H1 (cell line): ENCODE measurements around the gene ANKRD50. TPM values are rescaled to one million over a fixed set of nuclear protein-coding genes. Genes with fewer than 3 reads are reported as not detected.

Source experiments
- BACH1 ChIP-seq: IDR thresholded peaks from 2 replicates; pipeline ENCODE4 v1.6.1; 2012; ENCODE audit warnings: low read length, improper control_type of control experiment
- BCL11A ChIP-seq, 2 experiments: IDR thresholded peaks; one replicate each; pipeline ENCODE4 v1.6.1; 2011; ENCODE audit warnings: low read depth in 2 of 2, low read length in 2 of 2, mild to moderate bottlenecking in 2 of 2
- BRCA1 ChIP-seq: IDR thresholded peaks from 2 replicates; pipeline ENCODE4 v1.6.1; 2012; ENCODE audit warnings: low read depth, low read length, improper control_type of control experiment
- CBX5 ChIP-seq: fragments of 300-800, 300-1000 bp; sonication (generic); IDR thresholded peaks from 2 replicates; pipeline ENCODE4 v1.7.1; 2016; ENCODE audit warnings: antibody characterized with exemption, low read length, low read depth
- E2F6 ChIP-seq: IDR thresholded peaks from 2 replicates; pipeline ENCODE4 v1.6.1; 2012; ENCODE audit warnings: inconsistent platforms
- FOSL1 ChIP-seq: IDR thresholded peaks from 2 replicates; pipeline ENCODE4 v1.6.1; 2011; ENCODE audit warnings: mild to moderate bottlenecking, low read depth, low read length, moderate library complexity; ENCODE audit not compliant: insufficient read depth
- HDAC2 ChIP-seq, 2 experiments: fragments of 300-600 bp in 1 of 2; sonication (generic) in 1 of 2; IDR thresholded peaks; 2 replicates each; pipeline ENCODE4 v1.6.1; 2011 to 2012; ENCODE audit warnings: low read depth in 2 of 2, low read length in 2 of 2, mild to moderate bottlenecking in 2 of 2, moderate library complexity in 2 of 2, borderline replicate concordance in 1 of 2, inconsistent platforms in 1 of 2
- MAFK ChIP-seq: IDR thresholded peaks from 2 replicates; pipeline ENCODE4 v1.6.1; 2012; ENCODE audit warnings: low read depth, mild to moderate bottlenecking, improper control_type of control experiment, low read length
- SP4 ChIP-seq: IDR thresholded peaks from 2 replicates; pipeline ENCODE4 v1.6.1; 2012; ENCODE audit warnings: low read length, inconsistent platforms
- YY1 ChIP-seq: IDR thresholded peaks from 2 replicates; pipeline ENCODE4 v1.6.1; 2011; ENCODE audit warnings: low read depth, mild to moderate bottlenecking, low read length
- ZNF274 ChIP-seq: IDR thresholded peaks from 2 replicates; pipeline ENCODE4 v1.7.0; 2012; ENCODE audit warnings: low read length, borderline replicate concordance; ENCODE audit errors: extremely low read depth
- polyA plus RNA-seq, 7 experiments: library from polyadenylated mRNA; depleted of rRNA in 3 of 7; stranded (reverse) in 5 of 7; unstranded in 2 of 7; fragments of >200 nt in 5 of 7; fragments of 200-250 nt in 2 of 7; gene quantifications; 1 replicate in 5 of 7; 2 replicates in 1 of 7; 4 replicates in 1 of 7; pipeline versions ENCODE4 v1.2.1 to v1.2.3, GENCODE V29; 2011 to 2013; ENCODE audit warnings: missing spikeins in 2 of 7, mixed read lengths in 2 of 7
- total RNA-seq: library from RNA; stranded (reverse); fragmentation: NEBNext Ultra II Directional; extraction: Animal tissue kit (Norgen Biotek cat#: 25700); gene quantifications from 2 replicates; pipeline ENCODE4 v1.2.1, GENCODE V29; 2021
- TF ChIP-seq, protein P1 (sequence below): fragments of 300-600 bp; sonication (generic); IDR thresholded peaks from 2 replicates; pipeline ENCODE4 v1.7.1; 2012; ENCODE audit warnings: low read length, moderate library complexity, mild to moderate bottlenecking, inconsistent platforms; ENCODE audit not compliant: insufficient replicate concordance

ANKRD50 gene
- total and polyA plus RNA-seq, 2 of the 8 experiments (the other 6 are each of a cell fraction or from before 2014, with no cell fraction given) = 8.5 to 25.0 TPM

DNA sequence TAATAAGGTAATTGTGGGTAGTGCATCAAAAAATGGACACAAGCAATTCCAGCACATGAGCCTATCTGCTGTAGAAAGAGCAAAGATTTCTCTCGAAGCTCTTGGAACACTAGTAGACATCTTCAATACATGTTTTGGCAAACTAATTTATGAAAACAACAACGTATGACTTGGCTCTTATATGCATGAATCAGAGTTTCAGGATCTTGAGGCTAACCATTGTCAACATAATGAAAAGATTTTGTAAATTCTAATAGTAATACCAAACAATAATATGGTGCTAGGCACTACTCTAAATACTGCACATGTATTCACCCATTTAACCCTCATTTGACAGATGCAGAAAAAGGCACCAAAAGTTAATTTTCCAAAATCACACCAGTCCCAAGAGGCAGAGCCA lies 25.1 kb upstream of the ANKRD50 start (continued):
- TF ChIP-seq, protein P1, sequence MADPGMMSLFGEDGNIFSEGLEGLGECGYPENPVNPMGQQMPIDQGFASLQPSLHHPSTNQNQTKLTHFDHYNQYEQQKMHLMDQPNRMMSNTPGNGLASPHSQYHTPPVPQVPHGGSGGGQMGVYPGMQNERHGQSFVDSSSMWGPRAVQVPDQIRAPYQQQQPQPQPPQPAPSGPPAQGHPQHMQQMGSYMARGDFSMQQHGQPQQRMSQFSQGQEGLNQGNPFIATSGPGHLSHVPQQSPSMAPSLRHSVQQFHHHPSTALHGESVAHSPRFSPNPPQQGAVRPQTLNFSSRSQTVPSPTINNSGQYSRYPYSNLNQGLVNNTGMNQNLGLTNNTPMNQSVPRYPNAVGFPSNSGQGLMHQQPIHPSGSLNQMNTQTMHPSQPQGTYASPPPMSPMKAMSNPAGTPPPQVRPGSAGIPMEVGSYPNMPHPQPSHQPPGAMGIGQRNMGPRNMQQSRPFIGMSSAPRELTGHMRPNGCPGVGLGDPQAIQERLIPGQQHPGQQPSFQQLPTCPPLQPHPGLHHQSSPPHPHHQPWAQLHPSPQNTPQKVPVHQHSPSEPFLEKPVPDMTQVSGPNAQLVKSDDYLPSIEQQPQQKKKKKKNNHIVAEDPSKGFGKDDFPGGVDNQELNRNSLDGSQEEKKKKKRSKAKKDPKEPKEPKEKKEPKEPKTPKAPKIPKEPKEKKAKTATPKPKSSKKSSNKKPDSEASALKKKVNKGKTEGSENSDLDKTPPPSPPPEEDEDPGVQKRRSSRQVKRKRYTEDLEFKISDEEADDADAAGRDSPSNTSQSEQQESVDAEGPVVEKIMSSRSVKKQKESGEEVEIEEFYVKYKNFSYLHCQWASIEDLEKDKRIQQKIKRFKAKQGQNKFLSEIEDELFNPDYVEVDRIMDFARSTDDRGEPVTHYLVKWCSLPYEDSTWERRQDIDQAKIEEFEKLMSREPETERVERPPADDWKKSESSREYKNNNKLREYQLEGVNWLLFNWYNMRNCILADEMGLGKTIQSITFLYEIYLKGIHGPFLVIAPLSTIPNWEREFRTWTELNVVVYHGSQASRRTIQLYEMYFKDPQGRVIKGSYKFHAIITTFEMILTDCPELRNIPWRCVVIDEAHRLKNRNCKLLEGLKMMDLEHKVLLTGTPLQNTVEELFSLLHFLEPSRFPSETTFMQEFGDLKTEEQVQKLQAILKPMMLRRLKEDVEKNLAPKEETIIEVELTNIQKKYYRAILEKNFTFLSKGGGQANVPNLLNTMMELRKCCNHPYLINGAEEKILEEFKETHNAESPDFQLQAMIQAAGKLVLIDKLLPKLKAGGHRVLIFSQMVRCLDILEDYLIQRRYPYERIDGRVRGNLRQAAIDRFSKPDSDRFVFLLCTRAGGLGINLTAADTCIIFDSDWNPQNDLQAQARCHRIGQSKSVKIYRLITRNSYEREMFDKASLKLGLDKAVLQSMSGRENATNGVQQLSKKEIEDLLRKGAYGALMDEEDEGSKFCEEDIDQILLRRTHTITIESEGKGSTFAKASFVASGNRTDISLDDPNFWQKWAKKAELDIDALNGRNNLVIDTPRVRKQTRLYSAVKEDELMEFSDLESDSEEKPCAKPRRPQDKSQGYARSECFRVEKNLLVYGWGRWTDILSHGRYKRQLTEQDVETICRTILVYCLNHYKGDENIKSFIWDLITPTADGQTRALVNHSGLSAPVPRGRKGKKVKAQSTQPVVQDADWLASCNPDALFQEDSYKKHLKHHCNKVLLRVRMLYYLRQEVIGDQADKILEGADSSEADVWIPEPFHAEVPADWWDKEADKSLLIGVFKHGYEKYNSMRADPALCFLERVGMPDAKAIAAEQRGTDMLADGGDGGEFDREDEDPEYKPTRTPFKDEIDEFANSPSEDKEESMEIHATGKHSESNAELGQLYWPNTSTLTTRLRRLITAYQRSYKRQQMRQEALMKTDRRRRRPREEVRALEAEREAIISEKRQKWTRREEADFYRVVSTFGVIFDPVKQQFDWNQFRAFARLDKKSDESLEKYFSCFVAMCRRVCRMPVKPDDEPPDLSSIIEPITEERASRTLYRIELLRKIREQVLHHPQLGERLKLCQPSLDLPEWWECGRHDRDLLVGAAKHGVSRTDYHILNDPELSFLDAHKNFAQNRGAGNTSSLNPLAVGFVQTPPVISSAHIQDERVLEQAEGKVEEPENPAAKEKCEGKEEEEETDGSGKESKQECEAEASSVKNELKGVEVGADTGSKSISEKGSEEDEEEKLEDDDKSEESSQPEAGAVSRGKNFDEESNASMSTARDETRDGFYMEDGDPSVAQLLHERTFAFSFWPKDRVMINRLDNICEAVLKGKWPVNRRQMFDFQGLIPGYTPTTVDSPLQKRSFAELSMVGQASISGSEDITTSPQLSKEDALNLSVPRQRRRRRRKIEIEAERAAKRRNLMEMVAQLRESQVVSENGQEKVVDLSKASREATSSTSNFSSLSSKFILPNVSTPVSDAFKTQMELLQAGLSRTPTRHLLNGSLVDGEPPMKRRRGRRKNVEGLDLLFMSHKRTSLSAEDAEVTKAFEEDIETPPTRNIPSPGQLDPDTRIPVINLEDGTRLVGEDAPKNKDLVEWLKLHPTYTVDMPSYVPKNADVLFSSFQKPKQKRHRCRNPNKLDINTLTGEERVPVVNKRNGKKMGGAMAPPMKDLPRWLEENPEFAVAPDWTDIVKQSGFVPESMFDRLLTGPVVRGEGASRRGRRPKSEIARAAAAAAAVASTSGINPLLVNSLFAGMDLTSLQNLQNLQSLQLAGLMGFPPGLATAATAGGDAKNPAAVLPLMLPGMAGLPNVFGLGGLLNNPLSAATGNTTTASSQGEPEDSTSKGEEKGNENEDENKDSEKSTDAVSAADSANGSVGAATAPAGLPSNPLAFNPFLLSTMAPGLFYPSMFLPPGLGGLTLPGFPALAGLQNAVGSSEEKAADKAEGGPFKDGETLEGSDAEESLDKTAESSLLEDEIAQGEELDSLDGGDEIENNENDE = no peak
- TF ChIP-seq YY1 (no peak), HDAC2 (IDR thresholded peaks at IDR 0.05; ENCODE audit: borderline replicate concordance in 1 of 2, low read depth in 2 of 2, low read length in 2 of 2) (no peak), BCL11A (IDR thresholded peaks at IDR 0.05; ENCODE audit: low read depth in 2 of 2, low read length in 2 of 2) (no peak), MAFK (no peak), CBX5 (no peak), SP4 (no peak), E2F6 (no peak), ZNF274 (no peak), BRCA1 (no peak), BACH1 (no peak), FOSL1 (no peak)
